ENCODE data around the gene GPR26.
"Not testable (repeated sequence)": the region's sequence is repeated elsewhere in the genome, so short reads cannot be mapped to it uniquely, and the experiment has no call there.

Gene GPR26

GRCh38 chr10:123718544-123719060 lies 52.4 kb downstream of the GPR26 start:
- DNase-seq = no peak

- DNase-seq = no peak
Measured at GRCh38 chr10:123720536-123720935, 54.4 kb downstream of the GPR26 start.

GRCh38 chr10:123721441-123722049 lies 55.4 kb downstream of the GPR26 start:
- DNase-seq = no peak

- no peak for DNase-seq
Measured at GRCh38 chr10:123722351-123722750, 56.2 kb downstream of the GPR26 start.

GRCh38 chr10:123724747-123725146 lies 58.6 kb downstream of the GPR26 start:
- no peak for DNase-seq

GRCh38 chr10:123726381-123726780 lies 60.2 kb downstream of the GPR26 start:
- no peak for DNase-seq

- no peak for DNase-seq
Measured at GRCh38 chr10:123726836-123727235, 60.7 kb downstream of the GPR26 start.

GRCh38 chr10:123729523-123729922 lies 63.4 kb downstream of the GPR26 start:
- DNase-seq = no peak

GRCh38 chr10:123736917-123737316 lies 70.8 kb downstream of the GPR26 start:
- not testable (repeated sequence) for DNase-seq

- DNase-seq = no peak
Measured at GRCh38 chr10:123741146-123741545, 75.0 kb downstream of the GPR26 start.

GRCh38 chr10:123741711-123742110 lies 75.6 kb downstream of the GPR26 start:
- no peak for DNase-seq

GRCh38 chr10:123742751-123743440 lies 76.7 kb downstream of the GPR26 start:
- no peak for DNase-seq

- no peak for DNase-seq
Measured at GRCh38 chr10:123743441-123744223, 77.5 kb downstream of the GPR26 start.

- DNase-seq = no peak
Measured at GRCh38 chr10:123744224-123744536, 78.0 kb downstream of the GPR26 start.
